ENCODE measurements around the gene RIF1.

The RIF1 gene

DNA sequence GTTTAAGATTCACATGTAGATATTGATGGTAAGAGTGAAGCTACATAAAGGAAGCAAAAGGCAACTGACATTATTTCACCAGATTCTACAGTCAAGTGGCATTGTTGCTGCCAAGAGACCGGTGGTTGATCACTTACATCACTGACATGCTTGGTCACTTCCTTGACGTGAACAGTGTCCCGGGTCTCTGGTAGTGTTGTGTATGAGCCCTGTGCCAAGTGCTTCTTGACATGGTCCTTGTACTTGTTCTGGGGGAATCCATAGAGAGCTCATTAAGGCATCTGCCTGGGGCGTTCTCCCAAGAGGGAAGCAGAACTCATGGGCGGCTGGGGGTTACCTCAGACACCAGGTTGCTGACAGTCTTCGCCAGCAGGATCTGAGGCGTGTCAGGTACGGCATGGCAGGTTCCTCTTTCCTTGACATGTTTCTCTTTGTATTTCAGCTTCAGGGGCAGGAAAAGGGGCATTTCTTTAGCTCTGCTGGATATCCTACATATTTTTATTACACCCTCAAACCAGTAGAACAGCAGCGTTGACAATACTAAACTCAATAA, 116.2 kb downstream of the RIF1 start:
- no peak for DNase-seq

DNA sequence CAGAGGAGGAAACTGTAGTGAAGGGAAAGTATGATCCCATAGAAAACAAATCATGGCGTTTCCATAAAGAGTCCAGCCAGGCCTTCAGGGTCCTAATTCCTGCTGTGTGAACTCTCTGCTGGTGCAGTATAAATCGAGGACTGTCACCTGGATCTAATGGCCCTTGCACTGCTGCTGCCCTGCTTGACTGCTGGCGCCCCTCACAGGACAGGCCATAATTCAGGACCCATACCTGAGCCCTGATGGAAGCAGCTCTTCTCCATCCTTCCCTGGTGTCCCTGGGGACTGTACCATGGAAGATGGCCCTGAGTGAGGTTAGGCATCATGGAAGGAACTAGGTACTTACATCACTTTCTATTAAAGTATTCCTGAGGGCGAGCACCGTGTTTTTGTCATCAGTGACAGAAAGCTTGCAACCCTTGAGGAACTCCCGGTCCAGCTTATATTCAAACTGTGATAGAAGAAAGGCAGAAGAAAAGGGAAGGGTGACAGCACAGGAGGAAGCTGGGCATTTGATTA, 116.9 kb downstream of the RIF1 start:
- no peak for DNase-seq

Measured in NCI-H446 (cell line).